ENCODE results near the gene ANK2.

DNA sequence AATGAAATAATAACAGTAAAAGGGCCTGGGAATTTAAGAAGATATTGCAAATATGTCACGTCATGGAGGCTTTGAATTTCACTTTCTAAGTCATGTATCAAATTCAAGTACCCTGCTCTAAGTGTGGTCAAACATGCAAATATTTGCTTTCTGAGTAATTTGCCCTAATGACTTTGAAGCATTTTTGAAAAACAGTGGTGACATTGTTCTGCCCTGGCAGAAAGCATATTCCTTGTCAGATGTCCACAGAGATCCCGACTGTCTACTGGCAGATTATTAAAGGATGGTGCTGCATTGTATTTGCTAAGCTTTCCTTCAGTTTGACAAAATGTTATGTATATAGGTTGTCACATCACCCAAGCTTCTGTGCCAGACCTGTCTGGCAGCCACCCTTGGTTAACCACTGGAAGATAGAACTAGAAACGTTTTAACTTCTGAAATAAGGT, 92.5 kb downstream of the ANK2 start:
- TF ChIP-seq, protein P1, sequence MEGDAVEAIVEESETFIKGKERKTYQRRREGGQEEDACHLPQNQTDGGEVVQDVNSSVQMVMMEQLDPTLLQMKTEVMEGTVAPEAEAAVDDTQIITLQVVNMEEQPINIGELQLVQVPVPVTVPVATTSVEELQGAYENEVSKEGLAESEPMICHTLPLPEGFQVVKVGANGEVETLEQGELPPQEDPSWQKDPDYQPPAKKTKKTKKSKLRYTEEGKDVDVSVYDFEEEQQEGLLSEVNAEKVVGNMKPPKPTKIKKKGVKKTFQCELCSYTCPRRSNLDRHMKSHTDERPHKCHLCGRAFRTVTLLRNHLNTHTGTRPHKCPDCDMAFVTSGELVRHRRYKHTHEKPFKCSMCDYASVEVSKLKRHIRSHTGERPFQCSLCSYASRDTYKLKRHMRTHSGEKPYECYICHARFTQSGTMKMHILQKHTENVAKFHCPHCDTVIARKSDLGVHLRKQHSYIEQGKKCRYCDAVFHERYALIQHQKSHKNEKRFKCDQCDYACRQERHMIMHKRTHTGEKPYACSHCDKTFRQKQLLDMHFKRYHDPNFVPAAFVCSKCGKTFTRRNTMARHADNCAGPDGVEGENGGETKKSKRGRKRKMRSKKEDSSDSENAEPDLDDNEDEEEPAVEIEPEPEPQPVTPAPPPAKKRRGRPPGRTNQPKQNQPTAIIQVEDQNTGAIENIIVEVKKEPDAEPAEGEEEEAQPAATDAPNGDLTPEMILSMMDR (IDR thresholded peaks at IDR 0.05), result no peak
- no peak for TF ChIP-seq POLR2A (IDR thresholded peaks at IDR 0.05)

Measured in thyroid gland (tissue), 4 donors.